Mesodermal cell (in vitro differentiated cells): ENCODE results near the gene ABHD14A.

Source experiments
- H3K27ac ChIP-seq: 2 replicates; pipeline ENCODE4 v1.7.0; 2013; ENCODE audit warnings: mild to moderate bottlenecking, low read depth, low read length, moderate library complexity; ENCODE audit not compliant: severe bottlenecking
- H3K36me3 ChIP-seq: 2 replicates; pipeline ENCODE4 v1.7.1; 2013; ENCODE audit warnings: mild to moderate bottlenecking, low read length, moderate library complexity; ENCODE audit not compliant: control insufficient read depth, insufficient read depth
- H3K4me1 ChIP-seq: one replicate; pipeline ENCODE4 v1.7.1; 2013; ENCODE audit warnings: mild to moderate bottlenecking, low read length; ENCODE audit not compliant: insufficient read depth, control insufficient read depth, poor library complexity, severe bottlenecking
- H3K4me3 ChIP-seq: 2 replicates; pipeline ENCODE4 v1.7.0; 2013; ENCODE audit warnings: low read length, control low read depth, mild to moderate bottlenecking; ENCODE audit not compliant: insufficient read depth, poor library complexity, severe bottlenecking; ENCODE audit errors: extremely low read depth
- H3K9me3 ChIP-seq: 2 replicates; pipeline ENCODE4 v1.7.1; 2013; ENCODE audit warnings: mild to moderate bottlenecking, low read length, moderate library complexity; ENCODE audit not compliant: control insufficient read depth
- WGBS, 2 experiments: methylation state at CpG; one replicate each; pipeline ENCODE4 v1.1.5; 2013; ENCODE audit warnings: missing lambda C conversion rate in 2 of 2; ENCODE audit not compliant: insufficient coverage in 2 of 2; 5-methylcytosine and 5-hydroxymethylcytosine counted together

Gene ABHD14A

DNA sequence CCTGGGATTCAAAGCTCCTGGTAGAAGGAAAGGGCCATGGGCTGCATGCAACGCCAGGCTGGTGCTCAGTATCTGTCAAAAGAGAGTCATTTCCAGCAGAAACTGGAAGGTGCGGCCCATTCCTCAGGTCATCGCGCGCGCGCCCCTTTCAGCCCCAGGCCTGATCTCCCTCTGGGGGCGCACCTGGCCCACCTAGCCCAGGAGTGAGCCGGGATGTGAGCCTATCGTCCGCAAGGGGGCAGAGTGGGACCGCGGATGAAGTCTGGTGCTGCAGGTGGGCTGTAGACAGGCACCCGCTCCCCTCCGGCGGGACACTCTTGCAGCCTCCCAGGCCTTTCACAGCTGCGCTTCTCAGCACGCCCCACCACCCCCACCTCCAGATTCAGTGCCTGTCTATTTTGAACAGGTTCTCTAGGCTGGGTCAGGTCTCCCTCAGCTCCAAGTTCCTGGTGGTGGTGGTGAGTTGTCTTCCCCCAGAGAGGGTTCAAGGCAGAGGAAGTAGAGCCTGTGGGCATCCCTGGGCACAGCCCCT is 26.6 kb downstream of the ABHD14A start:
- H3K36me3 ChIP-seq: no peaks in the 10 kb centered on the region
- H3K4me1 ChIP-seq: peaks cover 31% of the 10 kb centered on the region
- no peaks in the 10 kb centered on the region for H3K9me3 ChIP-seq
- no peak overlapping the region for H3K4me3 ChIP-seq
- WGBS, 2 experiments: 4% methylated on average over 9 to 17 of the region's 18 CpGs
- no peak overlapping the region for H3K27ac ChIP-seq

DNA sequence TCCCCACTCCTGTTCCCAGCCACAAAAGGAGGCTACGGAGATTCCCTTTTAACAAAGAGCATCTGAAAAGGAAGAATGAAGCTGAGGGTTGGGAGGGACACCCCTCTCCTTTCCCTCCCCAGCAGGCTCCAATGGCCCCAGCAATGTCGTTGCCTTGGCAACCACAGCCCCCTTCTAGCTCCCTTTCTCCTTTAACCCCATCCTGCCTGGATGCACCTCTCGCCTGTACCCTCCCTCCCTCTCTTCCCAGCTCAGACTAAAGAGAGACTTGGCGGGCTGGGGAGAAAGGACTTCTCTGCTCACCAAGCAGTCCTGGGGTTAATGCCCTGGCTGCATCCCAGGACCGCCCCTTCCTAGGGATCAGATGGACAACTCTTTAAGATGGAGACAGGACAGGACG is 27.9 kb downstream of the ABHD14A start:
- 46 to 70% methylated on average over 3 of the region's 6 CpGs for WGBS, 2 experiments
- H3K27ac ChIP-seq: no peak overlapping the region
- no peaks in the 10 kb centered on the region for H3K9me3 ChIP-seq
- H3K4me3 ChIP-seq: no peak overlapping the region
- no peaks in the 10 kb centered on the region for H3K36me3 ChIP-seq
- H3K4me1 ChIP-seq: peaks cover 32% of the 10 kb centered on the region

DNA sequence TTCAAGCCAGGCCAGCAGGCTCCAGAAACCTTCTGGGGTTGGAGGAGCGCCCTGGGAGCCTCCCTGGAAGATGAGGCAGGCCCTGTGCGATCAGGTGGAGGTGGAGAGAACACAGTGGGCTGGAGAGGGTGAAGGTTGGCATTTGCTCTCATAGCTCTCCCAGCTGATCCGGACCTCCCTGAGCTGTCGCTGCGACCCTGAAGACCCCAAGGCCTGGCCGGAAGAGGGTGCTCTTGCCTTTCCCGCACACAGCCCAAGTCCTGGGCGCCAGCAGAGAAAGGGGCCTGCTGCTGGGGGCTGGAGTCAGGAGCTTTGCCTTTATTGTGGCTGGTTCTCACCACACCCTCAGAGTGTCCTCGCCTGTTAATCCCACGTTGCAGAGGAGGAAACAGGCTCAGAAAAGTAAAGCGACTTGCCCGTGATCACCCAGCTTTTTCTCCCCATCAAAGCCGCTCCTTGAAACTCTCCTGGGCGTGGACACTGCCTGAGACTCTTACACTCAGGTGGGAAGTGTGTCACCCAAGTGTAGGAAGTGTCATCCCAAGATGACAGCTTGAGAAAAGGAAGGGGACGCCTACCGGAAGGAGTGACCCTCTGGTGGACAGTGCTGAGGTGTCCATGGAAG is 29.4 kb downstream of the ABHD14A start:
- Histone ChIP-seq H3K4me1 (peaks cover 24% of the 10 kb centered on the region), H3K9me3 (no peaks in the 10 kb centered on the region), H3K36me3 (no peaks in the 10 kb centered on the region), H3K4me3 (no peak overlapping the region), H3K27ac (no peak overlapping the region)
- whole genome bisulfite sequencing, 2 experiments: 33 to 37% methylated on average over 13 to 15 of the region's 16 CpGs

DNA sequence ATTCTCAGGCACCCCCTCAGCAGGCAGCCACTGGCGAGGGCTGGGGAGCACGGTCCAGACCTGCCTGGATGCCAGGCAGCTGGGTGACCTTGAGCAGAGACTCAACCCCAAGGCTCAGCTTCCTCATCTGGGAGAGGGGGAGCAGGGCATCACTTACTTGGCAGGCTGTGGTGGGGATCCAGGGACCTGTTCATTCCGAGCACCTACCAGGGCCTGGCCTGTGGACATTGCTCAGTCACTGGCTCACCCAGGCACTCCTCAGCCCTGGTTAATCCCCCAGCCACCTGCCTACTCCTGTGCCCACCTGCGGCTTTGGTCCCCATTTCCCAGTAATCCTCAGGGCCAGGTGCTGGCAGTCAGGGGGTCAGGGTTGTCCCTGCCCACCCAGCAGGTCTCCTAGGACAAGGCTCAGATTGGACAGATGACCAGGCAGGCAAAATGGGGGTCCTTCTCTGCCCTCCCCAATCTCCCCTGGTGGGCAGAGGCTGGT is 30.1 kb downstream of the ABHD14A start:
- H3K4me1 ChIP-seq: peaks cover 24% of the 10 kb centered on the region
- H3K36me3 ChIP-seq: no peaks in the 10 kb centered on the region
- H3K4me3 ChIP-seq: no peak overlapping the region
- peak overlapping the region; percentile 25 for H3K27ac ChIP-seq
- 69 to 92% methylated on average over 2 to 3 of the region's 4 CpGs for WGBS, 2 experiments
- H3K9me3 ChIP-seq: no peaks in the 10 kb centered on the region

DNA sequence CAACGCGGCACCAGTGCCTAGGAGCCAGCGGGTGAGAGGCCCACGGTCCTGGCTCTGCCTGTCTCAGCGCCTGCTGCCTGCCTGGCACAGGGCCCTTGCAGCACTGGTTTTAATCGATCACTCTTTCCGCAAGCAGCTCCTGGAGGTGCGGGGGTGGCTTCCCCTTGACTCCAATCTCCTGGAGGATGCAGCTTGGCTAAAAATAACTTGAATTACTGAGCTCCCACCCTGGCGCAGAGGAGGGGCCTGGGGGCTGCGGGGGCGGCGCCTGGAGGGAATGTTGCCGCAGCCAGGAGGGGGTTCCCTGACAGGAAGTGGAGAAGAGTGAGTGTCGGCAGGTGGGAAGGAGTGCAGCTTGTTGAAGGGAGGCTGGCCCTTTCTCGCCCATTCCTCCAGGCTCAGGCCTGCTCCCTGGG is 30.7 kb downstream of the ABHD14A start:
- Histone ChIP-seq H3K27ac (peak overlapping the region; percentile 25), H3K4me3 (peak overlapping the region; percentile 8), H3K4me1 (peaks cover 24% of the 10 kb centered on the region), H3K9me3 (no peaks in the 10 kb centered on the region), H3K36me3 (no peaks in the 10 kb centered on the region)
- WGBS, 2 experiments: 8 to 13% methylated on average over 14 to 15 of the region's 15 CpGs

DNA sequence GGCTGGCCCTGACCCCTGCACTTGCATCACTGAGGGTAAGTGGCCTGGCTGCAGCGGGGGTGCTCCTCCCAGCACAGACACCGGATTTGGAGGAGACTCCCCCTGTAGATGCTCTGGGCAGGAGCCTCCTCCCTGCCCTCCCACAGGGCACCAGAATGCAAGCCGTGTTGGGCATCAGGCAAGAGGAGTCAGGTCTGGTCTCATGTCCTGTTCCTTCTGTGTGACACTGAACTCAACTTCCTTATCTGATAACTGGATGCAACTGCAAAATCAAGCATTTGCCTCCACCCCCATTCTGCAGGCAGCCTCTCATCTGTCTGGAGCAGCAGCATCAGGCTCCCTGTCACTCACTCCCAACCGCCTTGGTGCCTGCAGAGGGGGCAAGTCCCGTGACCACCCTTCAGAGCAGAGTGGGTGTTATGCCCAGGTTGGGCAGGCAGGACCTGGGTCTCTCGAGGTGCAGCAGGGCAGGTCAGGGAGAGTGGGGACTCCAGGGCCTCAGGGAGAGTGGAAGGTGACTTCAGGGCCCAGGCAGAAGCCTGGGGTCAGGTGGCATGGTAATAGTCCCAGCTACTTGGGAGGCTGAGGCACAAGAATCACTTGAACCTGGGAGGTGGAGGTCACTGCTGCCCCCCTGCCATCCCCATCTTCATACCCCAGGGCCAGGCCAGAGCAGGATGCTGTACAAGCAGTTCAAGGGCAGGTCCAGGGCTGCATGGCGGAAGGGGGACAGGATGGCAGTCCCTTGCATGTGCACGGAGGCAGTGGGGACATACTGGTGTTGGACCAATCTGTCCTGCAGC is 31.4 kb downstream of the ABHD14A start:
- H3K36me3 ChIP-seq: no peaks in the 10 kb centered on the region
- peaks cover 24% of the 10 kb centered on the region for H3K4me1 ChIP-seq
- H3K9me3 ChIP-seq: no peaks in the 10 kb centered on the region
- peak overlapping the region; percentile 25 for H3K27ac ChIP-seq
- 48 to 51% methylated on average over 8 of the region's 8 CpGs for WGBS, 2 experiments
- H3K4me3 ChIP-seq: peak overlapping the region; percentile 8

DNA sequence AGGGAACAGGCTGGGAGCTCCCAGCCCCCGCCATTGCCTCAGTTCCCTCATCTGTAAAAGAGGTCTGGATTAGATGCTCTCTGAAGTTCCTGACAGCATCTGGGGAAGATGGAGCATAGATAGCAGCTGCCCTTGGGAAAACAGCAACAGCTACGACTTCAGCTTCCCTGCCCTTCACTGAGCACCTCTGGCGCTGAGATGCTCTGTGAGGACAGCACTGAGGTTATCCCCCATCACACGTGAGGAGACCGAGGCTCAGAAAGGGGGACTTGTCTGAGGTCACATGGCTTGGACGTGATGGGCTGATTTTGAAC is 31.9 kb downstream of the ABHD14A start:
- 85 to 94% methylated on average over 5 of the region's 6 CpGs for WGBS, 2 experiments
- Histone ChIP-seq H3K9me3 (no peaks in the 10 kb centered on the region), H3K4me1 (peaks cover 24% of the 10 kb centered on the region), H3K27ac (no peak overlapping the region), H3K36me3 (no peaks in the 10 kb centered on the region), H3K4me3 (no peak overlapping the region)

DNA sequence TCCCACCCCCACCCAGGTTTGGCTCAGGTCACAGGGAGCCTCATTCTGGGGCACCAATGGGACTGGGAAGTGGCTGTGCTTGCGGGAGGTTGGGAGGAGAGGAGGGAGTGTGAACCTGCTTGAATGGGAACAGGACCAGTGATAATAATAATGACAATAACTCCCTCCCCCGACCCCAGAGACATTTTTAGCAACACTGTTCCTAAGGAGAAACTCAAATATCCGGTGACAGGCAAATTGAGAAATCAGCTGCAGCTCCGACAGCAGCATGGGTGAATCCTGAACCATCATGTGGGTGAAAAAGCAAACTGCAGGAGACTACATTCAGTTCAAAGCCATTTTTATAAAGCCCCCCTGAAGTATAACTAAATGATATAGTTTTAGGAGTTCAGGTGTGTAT is 32.4 kb downstream of the ABHD14A start:
- H3K4me3 ChIP-seq: no peak overlapping the region

DNA sequence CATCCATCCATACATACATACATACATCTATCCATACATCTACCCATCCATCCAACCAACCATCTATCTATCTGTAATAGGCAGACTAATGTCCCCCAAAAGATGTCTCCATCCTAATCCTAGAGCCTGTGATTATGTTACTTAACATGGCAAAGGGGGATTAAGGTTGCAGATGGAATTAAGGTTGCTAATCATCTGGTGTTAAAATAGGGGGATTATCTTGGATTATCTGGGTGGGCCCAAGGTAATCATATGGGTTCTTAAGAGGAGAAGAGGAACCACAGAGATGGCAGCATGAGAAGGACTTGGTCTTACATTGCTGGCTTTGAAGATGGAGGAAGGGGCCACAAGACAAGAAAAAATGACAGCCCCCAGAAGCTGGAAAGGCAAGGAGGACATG is 35.6 kb downstream of the ABHD14A start:
- Histone ChIP-seq H3K4me3 (no peak overlapping the region), H3K4me1 (peaks cover 13% of the 10 kb centered on the region), H3K27ac (no peak overlapping the region), H3K9me3 (no peaks in the 10 kb centered on the region), H3K36me3 (no peaks in the 10 kb centered on the region)

More for the DNA sequence above, 32.4 kb downstream of the ABHD14A start:
- 65% methylated on average over 3 of the region's 4 CpGs; no CpG with 5 or more reads in 1 of the 2 experiments for WGBS, 2 experiments
- no peaks in the 10 kb centered on the region for H3K9me3 ChIP-seq
- no peaks in the 10 kb centered on the region for H3K36me3 ChIP-seq
- H3K27ac ChIP-seq: no peak overlapping the region
- H3K4me1 ChIP-seq: peaks cover 24% of the 10 kb centered on the region

DNA sequence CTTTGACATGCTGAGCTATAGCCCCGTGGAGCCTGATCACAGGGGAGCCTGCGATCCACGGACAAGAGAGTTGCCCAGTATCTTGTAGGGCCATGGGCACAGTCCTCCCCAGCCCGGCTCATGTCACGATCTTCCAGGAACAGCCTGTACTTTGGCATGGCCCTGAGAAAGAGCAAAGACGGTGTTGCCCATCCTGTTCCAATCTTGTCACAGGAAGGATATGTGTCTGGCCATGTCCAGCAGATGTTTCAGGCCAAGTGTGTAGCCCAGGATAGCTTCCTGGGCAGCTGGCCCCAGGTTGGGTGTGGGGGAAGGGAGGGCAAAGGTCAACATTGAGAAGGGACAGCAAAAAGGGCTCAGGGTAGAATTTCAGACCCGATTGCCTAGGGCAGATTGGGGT is 37.8 kb downstream of the ABHD14A start:
- WGBS, 2 experiments: 90 to 91% methylated on average over 7 of the region's 7 CpGs

More for the DNA sequence above, 37.8 kb downstream of the ABHD14A start:
- no peaks in the 10 kb centered on the region for H3K9me3 ChIP-seq
- no peak overlapping the region for H3K27ac ChIP-seq
- no peak overlapping the region for H3K4me3 ChIP-seq
- H3K36me3 ChIP-seq: no peaks in the 10 kb centered on the region
- peaks cover 4% of the 10 kb centered on the region for H3K4me1 ChIP-seq
